ENCODE data around the gene TECTB.

Gene TECTB

GRCh38 chr10:112347709-112348671 is 64.8 kb downstream of the TECTB start:
- DNase-seq (ENCODE audit: low spot score): no peak

GRCh38 chr10:112348759-112349158 is 65.6 kb downstream of the TECTB start:
- DNase-seq (ENCODE audit: low spot score): no peak

- no peak for DNase-seq (ENCODE audit: low spot score)
Observed at GRCh38 chr10:112349521-112350085, 66.4 kb downstream of the TECTB start.

- no peak for DNase-seq (ENCODE audit: low spot score)
Observed at GRCh38 chr10:112351146-112351545, 67.9 kb downstream of the TECTB start.

- DNase-seq (ENCODE audit: low spot score): no peak
Observed at GRCh38 chr10:112352044-112352443, 68.8 kb downstream of the TECTB start.

- DNase-seq (ENCODE audit: low spot score): no peak
Observed at GRCh38 chr10:112353046-112353445, 69.8 kb downstream of the TECTB start.
